GM10266 (cell line): ENCODE results near the gene EPHB1.

Experiments
- DNase-seq: peaks from one replicate; pipeline ENCODE4 v3.0.0; 2012; ENCODE audit errors: extremely low spot score
- CTCF ChIP-seq: IDR thresholded peaks from 2 replicates; pipeline ENCODE4 v1.5.1; 2012; ENCODE audit warnings: mild to moderate bottlenecking, low read depth; ENCODE audit not compliant: control insufficient read depth, insufficient read depth; ENCODE audit errors: missing control alignments

EPHB1 gene

GRCh38 chr3:135133905-135134683 is 339.0 kb downstream of the EPHB1 start:
- DNase-seq = no peak
- no peak for TF ChIP-seq CTCF

GRCh38 chr3:135134684-135135075 is 339.6 kb downstream of the EPHB1 start:
- no peak for DNase-seq
- TF ChIP-seq CTCF = no peak

- no peak for DNase-seq
- no peak for TF ChIP-seq CTCF
Measured at GRCh38 chr3:135135445-135135844, 340.4 kb downstream of the EPHB1 start.

GRCh38 chr3:135136361-135137100 is 341.5 kb downstream of the EPHB1 start:
- TF ChIP-seq CTCF = no peak
- no peak for DNase-seq

GRCh38 chr3:135137296-135137695 is 342.2 kb downstream of the EPHB1 start:
- no peak for TF ChIP-seq CTCF
- no peak for DNase-seq

- TF ChIP-seq CTCF = no peak
- no peak for DNase-seq
Measured at GRCh38 chr3:135138776-135139175, 343.7 kb downstream of the EPHB1 start.

- no peak for TF ChIP-seq CTCF
- DNase-seq = no peak
Measured at GRCh38 chr3:135140591-135140990, 345.5 kb downstream of the EPHB1 start.
